ENCODE measurements around the gene SLCO1B3.

SLCO1B3 gene

DNA sequence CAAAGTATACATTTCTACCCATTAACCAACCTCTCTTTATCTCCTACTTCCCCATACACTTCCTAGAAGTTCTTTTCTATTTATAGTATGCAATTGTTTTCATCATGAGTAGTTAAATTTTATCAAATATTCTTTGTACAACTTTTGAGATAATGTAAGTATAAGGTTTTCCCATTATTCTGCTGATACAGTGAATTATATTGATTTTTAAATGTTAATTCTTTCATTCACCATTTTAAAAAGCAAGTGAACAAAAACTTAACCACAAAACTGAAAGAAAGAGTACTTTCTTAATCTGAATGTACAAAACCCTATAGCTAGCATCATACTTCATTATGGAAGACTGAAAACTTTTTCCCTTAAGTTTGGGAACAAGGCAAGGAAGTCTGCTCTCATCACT is 9.5 kb upstream of the SLCO1B3 start:
- no peak overlapping the region for H3K4me3 ChIP-seq
- TF ChIP-seq, protein P1, sequence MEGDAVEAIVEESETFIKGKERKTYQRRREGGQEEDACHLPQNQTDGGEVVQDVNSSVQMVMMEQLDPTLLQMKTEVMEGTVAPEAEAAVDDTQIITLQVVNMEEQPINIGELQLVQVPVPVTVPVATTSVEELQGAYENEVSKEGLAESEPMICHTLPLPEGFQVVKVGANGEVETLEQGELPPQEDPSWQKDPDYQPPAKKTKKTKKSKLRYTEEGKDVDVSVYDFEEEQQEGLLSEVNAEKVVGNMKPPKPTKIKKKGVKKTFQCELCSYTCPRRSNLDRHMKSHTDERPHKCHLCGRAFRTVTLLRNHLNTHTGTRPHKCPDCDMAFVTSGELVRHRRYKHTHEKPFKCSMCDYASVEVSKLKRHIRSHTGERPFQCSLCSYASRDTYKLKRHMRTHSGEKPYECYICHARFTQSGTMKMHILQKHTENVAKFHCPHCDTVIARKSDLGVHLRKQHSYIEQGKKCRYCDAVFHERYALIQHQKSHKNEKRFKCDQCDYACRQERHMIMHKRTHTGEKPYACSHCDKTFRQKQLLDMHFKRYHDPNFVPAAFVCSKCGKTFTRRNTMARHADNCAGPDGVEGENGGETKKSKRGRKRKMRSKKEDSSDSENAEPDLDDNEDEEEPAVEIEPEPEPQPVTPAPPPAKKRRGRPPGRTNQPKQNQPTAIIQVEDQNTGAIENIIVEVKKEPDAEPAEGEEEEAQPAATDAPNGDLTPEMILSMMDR (IDR thresholded peaks at IDR 0.05): no peak
- DNase-seq (ENCODE audit: low spot score): no peak
- H3K27ac ChIP-seq: no peak overlapping the region

DNA sequence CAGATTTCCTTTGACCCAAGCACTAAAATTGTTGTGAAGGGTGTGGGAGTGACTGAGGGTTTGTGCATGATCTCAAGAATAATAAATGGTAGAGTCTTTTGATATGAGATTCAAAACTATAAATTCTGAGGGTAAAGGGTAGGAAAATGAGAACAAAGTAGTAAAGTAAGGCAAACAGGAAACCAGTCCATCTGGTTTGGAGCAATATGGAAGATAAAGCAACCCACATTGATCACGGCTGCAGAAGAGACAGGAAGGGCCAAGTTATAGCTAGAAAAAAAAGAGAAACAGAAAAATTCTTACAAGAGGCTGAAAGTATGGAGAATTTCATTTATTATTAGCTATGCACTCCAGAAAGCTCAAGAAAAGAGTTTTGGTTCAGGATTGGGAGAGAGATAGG is 4.6 kb upstream of the SLCO1B3 start:
- DNase-seq (ENCODE audit: low spot score): no peak
- H3K27ac ChIP-seq: no peak overlapping the region
- H3K4me3 ChIP-seq: no peak overlapping the region
- TF ChIP-seq, protein P1 (IDR thresholded peaks at IDR 0.05): no peak

GRCh38 chr12:20807192-20808080 is 3.1 kb upstream of the SLCO1B3 start:
- no peak overlapping the region for H3K27ac ChIP-seq
- no peak overlapping the region for H3K4me3 ChIP-seq
- TF ChIP-seq, protein P1 (IDR thresholded peaks at IDR 0.05): no peak
- no peak for DNase-seq (ENCODE audit: low spot score)

- DNase-seq (ENCODE audit: low spot score): no peak
- TF ChIP-seq, protein P1 (IDR thresholded peaks at IDR 0.05): no peak
- Histone ChIP-seq H3K27ac (no peak overlapping the region), H3K4me3 (no peak overlapping the region)
These were observed 2.0 kb upstream of the SLCO1B3 start for GRCh38 chr12:20808521-20808920.

DNA sequence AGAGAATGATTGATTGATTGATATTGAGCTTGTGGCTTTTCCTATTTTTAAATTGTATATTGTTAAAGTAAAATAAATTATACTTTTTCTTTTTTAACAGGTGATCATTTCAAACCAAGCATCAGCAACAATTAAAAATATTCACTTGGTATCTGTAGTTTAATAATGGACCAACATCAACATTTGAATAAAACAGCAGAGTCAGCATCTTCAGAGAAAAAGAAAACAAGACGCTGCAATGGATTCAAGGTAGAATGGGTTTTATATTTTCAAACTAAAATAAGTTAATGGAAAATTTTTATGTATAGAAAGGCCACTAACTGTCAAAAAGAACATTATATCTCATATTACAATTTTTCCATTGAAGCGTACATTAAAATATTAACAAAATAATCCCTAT is 5.1 kb downstream of the SLCO1B3 start:
- TF ChIP-seq, protein P1 (IDR thresholded peaks at IDR 0.05): no peak
- Histone ChIP-seq H3K4me3 (no peak overlapping the region), H3K27ac (no peak overlapping the region)
- DNase-seq (ENCODE audit: low spot score): no peak

GRCh38 chr12:20822415-20822814 is 11.9 kb downstream of the SLCO1B3 start:
- Histone ChIP-seq H3K4me3 (no peak overlapping the region), H3K27ac (no peak overlapping the region)
- DNase-seq (ENCODE audit: low spot score): no peak
- TF ChIP-seq, protein P1 (IDR thresholded peaks at IDR 0.05): no peak

DNA sequence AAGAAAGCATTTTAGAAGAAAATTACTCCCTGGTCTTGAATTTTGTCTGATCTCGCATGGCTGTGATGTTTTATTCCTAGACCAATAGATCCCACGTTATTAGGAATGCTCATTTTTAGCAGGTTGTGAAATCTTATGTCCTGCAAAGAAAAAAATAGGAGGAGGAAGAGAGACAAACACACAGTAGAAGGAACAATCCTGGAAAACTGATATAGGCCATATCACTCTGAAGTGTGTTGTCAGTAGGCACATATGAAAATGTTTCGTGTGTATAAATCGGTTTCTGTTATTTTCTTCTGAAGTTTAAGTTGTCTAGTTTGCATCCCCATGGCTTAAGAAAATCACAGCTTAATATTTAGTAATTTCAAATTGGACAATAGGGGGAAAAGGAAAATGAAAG is 12.4 kb downstream of the SLCO1B3 start:
- H3K4me3 ChIP-seq: no peak overlapping the region
- TF ChIP-seq, protein P1 (IDR thresholded peaks at IDR 0.05): no peak
- no peak for DNase-seq (ENCODE audit: low spot score)
- no peak overlapping the region for H3K27ac ChIP-seq
